NCI-H510A treated with DMSO at 0.1 percent for 48 hours (cell line): ENCODE data around the gene SEC31B.
A peak's percentile ranks its signal among the peaks of the same experiment; 100 is the strongest.

ENCODE experiments used
- DNase-seq: peaks from one replicate; lab custom pipeline; 2025; lab: John Stamatoyannopoulos, UW

The SEC31B gene

DNA sequence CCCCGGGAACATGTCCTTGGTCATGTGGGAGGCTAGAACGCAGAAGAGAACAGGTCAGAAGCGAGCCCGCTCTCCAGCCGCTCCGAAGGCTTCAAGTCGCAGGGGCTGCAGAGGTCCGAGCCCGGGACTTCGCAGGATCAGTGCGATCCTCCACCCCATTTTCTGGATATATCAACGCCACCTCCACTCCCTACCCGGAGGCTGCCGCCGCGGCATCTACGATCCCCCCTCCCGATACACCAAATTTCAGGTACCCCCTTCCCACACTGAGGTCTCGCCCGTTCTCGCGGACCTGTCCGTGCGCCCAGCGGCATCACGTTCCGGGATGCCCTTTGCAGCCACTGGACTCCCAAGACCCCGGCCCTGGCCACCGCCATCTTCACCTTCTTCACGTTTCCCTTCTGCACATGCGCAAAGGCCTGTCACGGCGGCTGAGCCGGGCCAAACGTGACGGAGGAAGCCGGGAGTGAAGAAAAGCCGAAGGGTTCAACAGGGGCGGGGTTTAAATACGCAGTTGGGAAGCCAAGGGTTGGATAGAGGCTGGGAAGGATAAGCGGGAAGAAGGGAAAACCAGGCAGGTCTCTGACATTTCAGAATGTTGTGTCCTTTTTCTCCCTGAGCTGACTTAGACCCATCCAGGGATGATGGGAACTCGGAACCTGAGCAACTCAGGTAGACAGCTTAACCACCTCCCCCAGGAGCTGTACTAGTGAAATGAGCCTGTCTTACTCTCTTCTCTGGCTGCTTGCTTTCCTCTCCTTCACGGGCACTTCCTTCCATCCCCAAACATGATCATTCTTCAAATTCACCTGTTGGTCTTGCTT is 10.0 kb upstream of the SEC31B start, which contains the start of gene NDUFB8:
NDUFB8 (minus strand) TSS at position 397 of the 824 bp plus-strand sequence; CDS start at position 377, 20 bp downstream.
- peak; percentile 78 for DNase-seq

GRCh38 chr10:100528921-100529474 is 9.3 kb upstream of the SEC31B start:
- no peak for DNase-seq

DNA sequence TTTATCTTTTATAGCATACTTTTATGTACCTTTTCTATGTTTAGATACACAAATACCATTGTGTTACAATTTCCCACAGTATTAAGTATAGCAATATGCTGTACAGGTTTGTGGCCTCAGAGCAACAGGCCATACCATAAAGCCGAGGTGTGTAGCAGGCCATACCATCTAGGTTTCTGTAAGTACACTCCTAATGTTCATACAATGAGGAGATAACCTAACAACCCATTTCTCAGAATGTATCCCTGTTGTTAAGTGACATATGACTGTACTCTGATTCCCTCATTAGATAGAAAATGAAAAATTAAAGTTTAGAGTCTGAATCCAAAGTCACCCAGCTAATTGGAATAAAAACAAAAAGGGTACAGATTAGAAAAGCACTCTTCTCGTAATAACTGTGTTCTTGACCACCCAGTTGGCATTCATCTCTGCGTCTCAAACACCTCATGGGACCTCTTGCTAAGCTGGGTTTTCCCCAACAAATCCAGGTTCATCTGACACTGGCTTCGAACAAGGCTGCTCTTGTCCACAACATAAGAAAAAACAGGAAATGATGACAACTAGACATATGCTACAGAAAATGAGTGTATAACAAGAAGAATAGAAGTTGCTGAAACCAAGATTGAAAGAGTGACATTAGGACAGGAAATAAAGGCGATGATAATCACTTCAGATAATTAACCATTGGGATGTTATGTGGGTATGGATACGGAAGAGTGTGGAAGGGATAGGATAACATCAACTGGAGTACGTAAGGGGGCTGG is 8.6 kb upstream of the SEC31B start:
- no peak for DNase-seq

GRCh38 chr10:100524638-100525037 is 5.0 kb upstream of the SEC31B start:
- DNase-seq = no peak

DNA sequence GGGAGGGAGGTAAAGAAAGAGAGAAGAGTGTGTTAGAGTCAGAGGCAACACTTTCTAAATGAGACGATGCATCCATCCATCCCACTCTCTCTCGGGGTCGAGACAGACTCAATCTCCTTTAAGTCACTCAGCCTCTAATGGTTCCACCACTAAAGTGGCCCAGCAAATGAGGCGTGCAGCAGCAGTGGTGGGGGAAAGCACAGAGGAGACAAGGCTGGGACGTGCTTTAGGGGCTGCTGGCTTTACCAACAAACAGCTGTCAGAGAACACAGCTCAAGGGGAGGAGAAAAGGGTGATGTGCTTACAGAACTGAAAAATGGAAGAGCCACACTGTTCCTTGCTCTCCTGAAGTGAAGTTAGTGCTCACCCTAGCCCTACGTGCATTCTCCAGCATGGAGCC is 4.5 kb upstream of the SEC31B start:
- no peak for DNase-seq

GRCh38 chr10:100522945-100523344 is 3.3 kb upstream of the SEC31B start:
- DNase-seq = no peak

GRCh38 chr10:100522107-100522801 is 2.6 kb upstream of the SEC31B start:
- DNase-seq = no peak

DNA sequence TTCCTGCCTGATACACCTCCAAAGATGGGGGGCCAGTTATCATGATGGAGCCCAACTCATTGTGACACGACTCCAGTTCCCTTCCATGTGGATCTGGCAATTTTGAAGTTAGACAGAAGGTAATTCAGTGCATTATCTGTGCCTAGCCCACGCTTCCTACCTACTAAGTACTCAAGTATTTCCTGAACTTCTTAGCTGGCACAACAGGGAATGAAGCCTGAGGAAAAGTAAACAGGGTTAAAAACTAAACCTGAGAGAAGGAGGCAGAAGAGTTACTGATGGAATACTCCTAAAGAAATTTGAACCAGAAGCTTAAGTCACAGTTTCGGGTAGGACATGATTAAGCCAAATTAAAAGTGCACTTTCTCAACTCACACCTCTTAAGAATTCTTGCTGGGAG is 1.1 kb upstream of the SEC31B start:
- DNase-seq = no peak

DNA sequence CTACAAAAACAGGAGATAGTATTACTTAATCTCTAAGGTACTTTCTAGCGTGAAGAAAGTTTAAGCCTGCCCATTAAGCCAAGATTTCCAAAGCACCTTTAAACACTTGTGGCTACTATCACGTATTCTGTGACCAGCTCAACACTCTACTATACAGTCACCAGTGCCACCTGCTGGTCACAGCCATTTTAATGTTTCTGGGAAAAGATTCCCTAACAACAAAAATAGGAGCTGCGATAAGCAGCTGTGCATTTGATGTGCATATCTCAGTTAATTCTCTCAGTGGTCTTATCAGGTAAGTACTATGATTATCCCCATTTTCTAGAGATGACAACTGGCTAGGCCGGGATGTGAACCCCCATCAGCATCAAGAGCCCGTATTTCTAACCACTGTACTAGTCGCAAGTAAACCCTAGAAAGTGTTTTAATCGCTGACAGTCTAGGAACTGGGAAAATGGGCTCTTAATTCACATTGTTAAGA is 860 bp downstream of the SEC31B start:
- peak; percentile 63 for DNase-seq

DNA sequence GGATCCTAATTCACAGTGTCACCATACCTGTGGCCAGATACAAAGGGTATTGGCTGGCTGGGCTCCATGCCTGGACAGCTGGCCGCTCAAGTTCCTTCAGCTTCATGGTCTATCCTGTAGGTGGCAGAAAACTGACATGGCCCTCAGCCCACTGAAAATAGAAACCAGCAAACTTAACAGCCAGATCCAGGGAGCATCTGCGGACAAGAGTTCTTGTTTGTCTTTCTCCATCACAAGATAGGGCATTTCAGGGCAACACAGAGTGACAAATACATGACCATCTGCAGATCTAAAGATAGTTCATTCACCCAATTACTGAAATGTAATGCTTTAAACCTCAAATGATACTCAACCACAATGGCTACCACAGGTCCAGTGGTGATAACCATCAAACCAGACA is 2.8 kb downstream of the SEC31B start:
- no peak for DNase-seq

- DNase-seq = no peak
These were observed 4.0 kb downstream of the SEC31B start for GRCh38 chr10:100515612-100516011.

DNA sequence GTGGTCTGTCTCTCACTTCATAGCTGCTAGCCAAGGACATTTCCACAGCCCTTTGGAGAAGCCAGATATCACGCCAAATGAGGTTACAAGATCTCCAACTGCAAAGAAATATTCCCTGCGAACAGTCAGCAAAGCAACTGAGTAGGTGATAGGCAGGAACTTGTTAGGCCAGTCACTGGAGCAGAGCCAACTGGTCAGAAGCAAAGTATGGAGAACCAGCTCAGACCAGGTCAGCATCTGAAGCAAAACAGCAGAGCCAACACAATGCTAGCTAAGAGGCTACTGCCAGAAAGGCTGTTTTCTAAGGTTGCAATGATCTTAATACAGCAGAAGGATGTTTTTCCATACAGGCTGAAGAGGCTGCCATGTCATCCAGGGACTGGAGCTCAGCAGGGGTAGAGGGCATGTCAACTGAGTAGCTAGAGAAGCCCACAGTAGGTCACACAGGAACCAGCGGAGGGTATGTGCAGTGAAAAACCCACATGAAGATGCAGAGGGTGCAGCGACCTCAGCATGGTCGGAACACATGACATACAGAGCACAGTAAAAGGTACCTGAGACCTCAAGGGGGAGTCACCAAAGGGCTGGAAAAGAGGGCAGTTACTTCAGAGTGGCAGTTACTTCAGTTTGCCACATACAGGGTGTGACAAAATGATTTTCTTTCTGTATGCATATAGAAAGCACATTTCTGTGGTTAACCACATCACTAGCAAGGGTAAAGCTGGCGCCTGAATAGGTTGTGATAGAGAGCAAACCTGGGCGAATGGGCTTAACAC is 8.9 kb downstream of the SEC31B start:
- DNase-seq = no peak

GRCh38 chr10:100509241-100509840 is 10.3 kb downstream of the SEC31B start:
- no peak for DNase-seq

DNA sequence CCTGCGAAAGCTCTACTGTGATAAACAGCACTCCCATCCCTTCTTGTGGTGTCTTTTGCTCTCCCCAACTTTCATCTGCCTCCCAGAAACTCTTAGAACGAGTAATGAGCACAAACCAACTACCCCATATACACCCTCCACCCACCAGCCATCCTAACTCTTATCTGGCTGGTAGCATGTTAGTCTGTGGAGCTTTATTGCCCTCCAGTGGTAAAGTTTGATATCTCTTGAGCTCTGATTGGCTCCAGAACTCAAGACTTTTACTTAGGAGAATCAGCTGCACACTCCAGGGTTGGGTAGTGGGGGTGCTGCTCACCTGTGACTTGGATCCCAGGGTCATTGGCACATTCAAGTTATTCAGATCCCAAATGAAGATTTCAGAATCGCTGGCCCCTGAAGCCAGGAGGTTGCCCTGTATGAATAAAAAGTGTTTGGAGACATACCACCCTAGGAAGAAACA is 10.9 kb downstream of the SEC31B start:
- peak; percentile 45 for DNase-seq

- DNase-seq = no peak
These were observed 11.4 kb downstream of the SEC31B start for GRCh38 chr10:100508266-100508665.

GRCh38 chr10:100507357-100507732 is 12.3 kb downstream of the SEC31B start:
- DNase-seq = no peak

DNA sequence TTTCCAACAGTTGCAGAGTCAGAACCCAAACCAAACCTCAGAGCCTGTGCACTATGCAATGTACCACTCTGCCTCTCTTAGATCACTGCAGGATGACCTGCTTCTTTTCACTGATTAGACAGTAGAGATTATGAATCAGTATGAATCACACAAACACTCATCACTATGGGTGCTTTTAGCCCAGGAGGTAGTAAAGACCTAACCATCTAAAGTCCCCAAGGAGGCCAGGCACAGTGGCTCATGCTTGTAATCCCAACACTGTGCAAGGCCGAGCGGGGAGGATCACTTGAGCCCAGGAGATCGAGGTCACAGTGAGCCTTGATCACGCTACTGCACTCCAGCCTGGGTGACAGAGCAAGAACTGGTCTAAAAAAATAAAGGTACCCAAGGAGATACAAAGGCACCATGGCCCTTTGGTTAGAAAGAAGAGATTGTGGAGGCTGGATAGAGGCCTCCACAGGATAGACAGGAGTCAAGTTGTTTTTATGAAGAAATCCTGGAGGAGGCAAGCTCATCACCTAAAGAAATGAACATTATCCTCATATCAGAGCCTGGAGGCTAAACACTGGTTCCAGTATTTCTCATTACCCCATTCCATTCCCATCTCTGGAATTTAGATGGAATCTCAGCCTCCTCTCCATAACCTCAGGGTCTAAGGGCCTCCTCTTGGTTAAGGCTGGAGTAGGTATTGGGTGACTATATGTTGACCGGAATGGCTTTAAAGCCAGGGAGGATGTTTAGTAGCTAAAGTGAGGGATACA is 12.9 kb downstream of the SEC31B start:
- DNase-seq = no peak

DNA sequence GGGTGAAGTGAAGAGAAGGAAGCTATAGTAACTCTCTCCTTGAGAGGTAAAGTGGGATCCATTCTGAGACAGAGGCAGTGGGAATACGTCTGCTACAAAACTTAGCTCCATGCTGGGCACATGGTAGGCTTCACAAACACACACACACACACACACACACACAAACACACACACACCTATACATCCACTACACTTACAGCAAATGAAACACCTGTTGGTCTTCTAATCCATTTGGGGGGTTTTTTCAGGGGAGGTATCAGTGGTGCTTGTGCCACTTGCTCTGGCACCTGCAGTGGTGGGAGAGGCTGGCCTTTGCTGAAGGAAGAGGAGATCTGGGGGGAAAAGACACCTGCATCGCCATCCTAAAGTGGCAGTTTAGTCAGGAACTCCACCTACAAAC is 14.5 kb downstream of the SEC31B start:
- DNase-seq = no peak

DNA sequence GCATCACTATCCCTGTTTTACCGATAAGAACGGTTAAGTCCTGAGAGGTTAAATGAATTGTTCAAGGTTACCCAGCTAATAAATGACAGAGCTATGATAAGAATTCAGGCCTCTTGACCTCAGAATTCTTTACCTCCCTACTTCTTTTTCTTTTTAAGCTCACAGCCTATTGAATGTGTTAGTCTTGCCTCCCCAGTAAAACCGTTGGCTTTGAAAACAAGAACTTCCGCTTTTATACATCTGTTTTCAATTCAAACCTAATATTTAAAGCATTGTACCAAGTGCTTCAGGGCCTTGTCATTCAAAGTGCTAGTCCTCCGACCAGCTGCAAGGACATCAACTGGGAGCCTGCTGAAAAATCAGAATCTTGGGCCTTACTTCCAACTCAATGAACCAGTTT is 15.6 kb downstream of the SEC31B start:
- DNase-seq = no peak

DNA sequence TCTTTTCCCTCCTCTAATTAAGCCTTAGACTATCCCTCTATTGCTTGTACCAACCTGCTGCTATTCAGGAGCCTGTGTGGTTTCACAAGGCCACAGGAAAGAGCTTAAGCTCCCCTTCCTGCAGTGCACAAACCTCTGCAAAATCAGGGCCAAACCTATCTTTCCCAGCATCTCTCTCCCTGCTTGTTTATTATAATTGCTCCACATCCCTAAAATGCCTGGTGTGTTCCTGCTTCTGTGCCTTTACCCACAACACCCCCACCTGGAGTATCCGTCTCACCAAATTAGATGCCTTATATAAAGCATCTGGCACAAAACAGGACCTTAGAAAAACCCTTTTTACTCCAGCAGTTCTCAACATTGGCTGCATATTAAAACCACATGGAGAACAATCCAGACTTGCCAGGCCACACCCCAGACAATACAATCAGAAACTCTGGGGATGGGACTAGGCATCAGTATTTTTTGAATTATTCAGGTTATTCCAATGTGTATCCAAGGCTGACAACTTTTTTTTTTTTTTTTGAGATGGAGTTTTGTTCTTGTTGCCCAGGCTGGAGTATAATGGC is 16.7 kb downstream of the SEC31B start:
- no peak for DNase-seq
